ENCODE results near the gene CCDC188. TPM values are rescaled to one million over a fixed set of nuclear protein-coding genes. Genes with fewer than 3 reads are reported as not detected.

Gene CCDC188
- total and polyA plus RNA-seq, 10 of the 15 experiments (the other 5 are each of a cell fraction or from before 2014, with no cell fraction given), result not detected

GRCh38 chr22:20186871-20187546 is 36.2 kb upstream of the CCDC188 start:
- Histone ChIP-seq H3K27me3 (replicated peaks in 1 of 2; ENCODE audit: control insufficient read depth in 2 of 2, insufficient read depth in 2 of 2, low read length in 1 of 2) (no peaks in the 10 kb centered on the region; a peak in 1 of 4 replicates), H3K9me3 (replicated peaks; ENCODE audit: control insufficient read depth, insufficient read depth, low read length) (no peaks in the 10 kb centered on the region), H2AFZ (ENCODE audit: control insufficient read depth, low read depth, low read length) (no peak overlapping the region), H3K4me1 (ENCODE audit: control insufficient read depth, insufficient read depth, low read length) (no peaks in the 10 kb centered on the region), H3K79me2 (ENCODE audit: control insufficient read depth, insufficient read depth, low read length) (no peaks in the 10 kb centered on the region), H3K27ac (ENCODE audit: control insufficient read depth, insufficient read depth) (no peak overlapping the region), H3K4me2 (ENCODE audit: control insufficient read depth, insufficient read depth) (no peak overlapping the region), H3K9ac (ENCODE audit: control insufficient read depth, insufficient read depth, low read length) (no peak overlapping the region), H4K20me1 (ENCODE audit: control insufficient read depth, insufficient read depth) (no peaks in the 10 kb centered on the region), H3K36me3 (ENCODE audit: control insufficient read depth in 2 of 2, insufficient read depth in 2 of 2, low read length in 1 of 2) (no peaks in the 10 kb centered on the region), H3K4me3 (no peak overlapping the region)
- DNase-seq (ENCODE audit: low read depth, low spot score), result no peak
- in situ Hi-C loops (cut with MboI), result no loop called here
- SMC1A ChIA-PET (ENCODE audit: uncharacterized antibody, unreplicated experiment), result interaction anchor here (1.0 kb wide), 1 partner anchor 51 kb away, joined by 3 read pairs; no protein-coding TSS in a partner anchor
- POLR2A ChIA-PET, result no interaction called here
- TF ChIP-seq EED (IDR thresholded peaks at IDR 0.05; ENCODE audit: low read depth), result no peak
- no peak for TF ChIP-seq TCF3 (IDR thresholded peaks at IDR 0.05; ENCODE audit: borderline replicate concordance, insufficient read depth, low read depth, low read length)
- TF ChIP-seq KLF5 (IDR thresholded peaks at IDR 0.05; ENCODE audit: partially characterized antibody), result no peak
- TF ChIP-seq, protein P1, sequence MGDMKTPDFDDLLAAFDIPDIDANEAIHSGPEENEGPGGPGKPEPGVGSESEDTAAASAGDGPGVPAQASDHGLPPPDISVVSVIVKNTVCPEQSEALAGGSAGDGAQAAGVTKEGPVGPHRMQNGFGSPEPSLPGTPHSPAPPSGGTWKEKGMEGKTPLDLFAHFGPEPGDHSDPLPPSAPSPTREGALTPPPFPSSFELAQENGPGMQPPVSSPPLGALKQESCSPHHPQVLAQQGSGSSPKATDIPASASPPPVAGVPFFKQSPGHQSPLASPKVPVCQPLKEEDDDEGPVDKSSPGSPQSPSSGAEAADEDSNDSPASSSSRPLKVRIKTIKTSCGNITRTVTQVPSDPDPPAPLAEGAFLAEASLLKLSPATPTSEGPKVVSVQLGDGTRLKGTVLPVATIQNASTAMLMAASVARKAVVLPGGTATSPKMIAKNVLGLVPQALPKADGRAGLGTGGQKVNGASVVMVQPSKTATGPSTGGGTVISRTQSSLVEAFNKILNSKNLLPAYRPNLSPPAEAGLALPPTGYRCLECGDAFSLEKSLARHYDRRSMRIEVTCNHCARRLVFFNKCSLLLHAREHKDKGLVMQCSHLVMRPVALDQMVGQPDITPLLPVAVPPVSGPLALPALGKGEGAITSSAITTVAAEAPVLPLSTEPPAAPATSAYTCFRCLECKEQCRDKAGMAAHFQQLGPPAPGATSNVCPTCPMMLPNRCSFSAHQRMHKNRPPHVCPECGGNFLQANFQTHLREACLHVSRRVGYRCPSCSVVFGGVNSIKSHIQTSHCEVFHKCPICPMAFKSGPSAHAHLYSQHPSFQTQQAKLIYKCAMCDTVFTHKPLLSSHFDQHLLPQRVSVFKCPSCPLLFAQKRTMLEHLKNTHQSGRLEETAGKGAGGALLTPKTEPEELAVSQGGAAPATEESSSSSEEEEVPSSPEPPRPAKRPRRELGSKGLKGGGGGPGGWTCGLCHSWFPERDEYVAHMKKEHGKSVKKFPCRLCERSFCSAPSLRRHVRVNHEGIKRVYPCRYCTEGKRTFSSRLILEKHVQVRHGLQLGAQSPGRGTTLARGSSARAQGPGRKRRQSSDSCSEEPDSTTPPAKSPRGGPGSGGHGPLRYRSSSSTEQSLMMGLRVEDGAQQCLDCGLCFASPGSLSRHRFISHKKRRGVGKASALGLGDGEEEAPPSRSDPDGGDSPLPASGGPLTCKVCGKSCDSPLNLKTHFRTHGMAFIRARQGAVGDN (IDR thresholded peaks at IDR 0.05), result no peak
- no peak for FAIRE-seq
- intact Hi-C loops (cut with micrococcal nuclease; ENCODE audit: unreplicated experiment), result no loop called here
- CTCF ChIA-PET, result interaction anchor here (0.8 to 2.4 kb wide), 4 partner anchors 30 to 71 kb away, joined by 3 to 6 read pairs (median 3); no protein-coding TSS in a partner anchor
- RAD21 ChIA-PET (ENCODE audit: unreplicated experiment), result no interaction called here
- no TSS peak for BruUV-seq (replicated peaks)
- ATAC-seq, result no peak
- 4% methylated on average over 13 of the region's 14 CpGs for WGBS (ENCODE audit: insufficient coverage, insufficient replicate concordance, low lambda C conversion rate, missing lambda C conversion rate)

All from GM12878 (cell line).